KBM-7 (cell line): ENCODE measurements around the gene OR7G1.

Experiments
- DNase-seq: peaks from one replicate; pipeline ENCODE4 v3.0.0-alpha.2; 2015
- in situ Hi-C: fragments of 300-500 bp; cut with MboI; formaldehyde crosslinking; loops from 2 replicates; pipeline ENCODE4 v1.14.3; 2020; ENCODE audit warnings: low sequenced_read_pairs, low pct_unique_long_range_greater_than_20kb, mixed read lengths

The OR7G1 gene

GRCh38 chr19:9115307-9115813 lies at the start of gene OR7G1:
Gene OR7G1, minus strand, starts transcription at chr19:9115763. Its CDS starts 0 bp downstream, at chr19:9115763.
- DNase-seq = peak; percentile 19
- in situ Hi-C loops = no loop called here

- in situ Hi-C loops = no loop called here
- no peak for DNase-seq
Observed at GRCh38 chr19:9165261-9165660, 49.7 kb upstream of the OR7G1 start.

- DNase-seq = no peak
- in situ Hi-C loops = no loop called here
Observed at GRCh38 chr19:9161427-9161826, 45.9 kb upstream of the OR7G1 start.

GRCh38 chr19:9159891-9160290 lies 44.3 kb upstream of the OR7G1 start:
- in situ Hi-C loops = no loop called here

GRCh38 chr19:9156304-9156703 lies 40.7 kb upstream of the OR7G1 start:
- in situ Hi-C loops = no loop called here
- DNase-seq = no peak

More at GRCh38 chr19:9159891-9160290, 44.3 kb upstream of the OR7G1 start:
- DNase-seq = no peak

GRCh38 chr19:9155591-9155990 lies 40.0 kb upstream of the OR7G1 start:
- in situ Hi-C loops = no loop called here

GRCh38 chr19:9151367-9151766 lies 35.8 kb upstream of the OR7G1 start:
- no peak for DNase-seq
- in situ Hi-C loops = no loop called here

More at GRCh38 chr19:9155591-9155990, 40.0 kb upstream of the OR7G1 start:
- no peak for DNase-seq

- in situ Hi-C loops = no loop called here
- no peak for DNase-seq
Observed at GRCh38 chr19:9150650-9151049, 35.1 kb upstream of the OR7G1 start.

GRCh38 chr19:9149997-9150396 lies 34.4 kb upstream of the OR7G1 start:
- in situ Hi-C loops = no loop called here
- DNase-seq = no peak

- in situ Hi-C loops = no loop called here
Observed at GRCh38 chr19:9148697-9149096, 33.1 kb upstream of the OR7G1 start.

GRCh38 chr19:9146882-9147281 lies 31.3 kb upstream of the OR7G1 start:
- no peak for DNase-seq
- in situ Hi-C loops = no loop called here

More at GRCh38 chr19:9148697-9149096, 33.1 kb upstream of the OR7G1 start:
- no peak for DNase-seq

- in situ Hi-C loops = no loop called here
- DNase-seq = no peak
Observed at GRCh38 chr19:9144920-9145319, 29.4 kb upstream of the OR7G1 start.

GRCh38 chr19:9140159-9140874 lies 24.8 kb upstream of the OR7G1 start, which contains the start of gene ZNF317:
Gene ZNF317, plus strand, starts transcription at chr19:9140397. Its CDS starts 15,620 bp downstream, at chr19:9156017.
- peak; percentile 91 for DNase-seq
- in situ Hi-C loops = no loop called here

- DNase-seq = no peak
- in situ Hi-C loops = no loop called here
Observed at GRCh38 chr19:9139609-9140158, 24.1 kb upstream of the OR7G1 start.

- no peak for DNase-seq
- in situ Hi-C loops = no loop called here
Observed at GRCh38 chr19:9132422-9132821, 16.9 kb upstream of the OR7G1 start.

- in situ Hi-C loops = no loop called here
- DNase-seq = peak; percentile 58
Observed at GRCh38 chr19:9130965-9131364, 15.4 kb upstream of the OR7G1 start.

GRCh38 chr19:9128171-9128570 lies 12.6 kb upstream of the OR7G1 start:
- no peak for DNase-seq
- in situ Hi-C loops = no loop called here

GRCh38 chr19:9126900-9127405 lies 11.4 kb upstream of the OR7G1 start, which contains the start of gene OR7G3:
Gene OR7G3, minus strand, starts transcription at chr19:9126950. Its CDS starts 0 bp downstream, at chr19:9126950.
- no peak for DNase-seq
- in situ Hi-C loops = no loop called here

GRCh38 chr19:9116547-9116946 lies 984 bp upstream of the OR7G1 start:
- in situ Hi-C loops = no loop called here
- no peak for DNase-seq

- DNase-seq = no peak
- in situ Hi-C loops = no loop called here
Observed at GRCh38 chr19:9109959-9110358, 5.6 kb downstream of the OR7G1 start.
